GM10248 (cell line): Measurements from ENCODE around the gene PITX2.

ENCODE experiments used
- CTCF ChIA-PET: fragments of 300-600 bp; sonication (Branson Sonifier 250); formaldehyde crosslinking; extraction: SDS; loops from one replicate; lab custom pipeline; 2021; ENCODE audit warnings: antibody characterized with exemption; lab: Yijun Ruan, JAX
- POLR2A ChIA-PET: fragments of 350-650 bp; sonication (Branson Sonifier 250); formaldehyde crosslinking; extraction: SDS; loops from one replicate; lab custom pipeline; 2020; ENCODE audit warnings: antibody characterized with exemption; lab: Yijun Ruan, JAX
- DNase-seq: peaks from one replicate; pipeline ENCODE4 v3.0.0; 2012; ENCODE audit errors: extremely low spot score
- TF ChIP-seq, protein P1 (sequence below): IDR thresholded peaks from 2 replicates; pipeline ENCODE4 v1.5.1; 2012; ENCODE audit warnings: mild to moderate bottlenecking, low read depth; ENCODE audit errors: extremely low read depth, missing control alignments, control extremely low read depth

PITX2 gene

GRCh38 chr4:110622841-110623717, at the start of gene PITX2:
Gene PITX2, minus strand, starts transcription at chr4:110623077. Its CDS starts 617 bp downstream, at chr4:110622460.
- TF ChIP-seq, protein P1, sequence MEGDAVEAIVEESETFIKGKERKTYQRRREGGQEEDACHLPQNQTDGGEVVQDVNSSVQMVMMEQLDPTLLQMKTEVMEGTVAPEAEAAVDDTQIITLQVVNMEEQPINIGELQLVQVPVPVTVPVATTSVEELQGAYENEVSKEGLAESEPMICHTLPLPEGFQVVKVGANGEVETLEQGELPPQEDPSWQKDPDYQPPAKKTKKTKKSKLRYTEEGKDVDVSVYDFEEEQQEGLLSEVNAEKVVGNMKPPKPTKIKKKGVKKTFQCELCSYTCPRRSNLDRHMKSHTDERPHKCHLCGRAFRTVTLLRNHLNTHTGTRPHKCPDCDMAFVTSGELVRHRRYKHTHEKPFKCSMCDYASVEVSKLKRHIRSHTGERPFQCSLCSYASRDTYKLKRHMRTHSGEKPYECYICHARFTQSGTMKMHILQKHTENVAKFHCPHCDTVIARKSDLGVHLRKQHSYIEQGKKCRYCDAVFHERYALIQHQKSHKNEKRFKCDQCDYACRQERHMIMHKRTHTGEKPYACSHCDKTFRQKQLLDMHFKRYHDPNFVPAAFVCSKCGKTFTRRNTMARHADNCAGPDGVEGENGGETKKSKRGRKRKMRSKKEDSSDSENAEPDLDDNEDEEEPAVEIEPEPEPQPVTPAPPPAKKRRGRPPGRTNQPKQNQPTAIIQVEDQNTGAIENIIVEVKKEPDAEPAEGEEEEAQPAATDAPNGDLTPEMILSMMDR, result no peak
- CTCF ChIA-PET, result interaction anchor here (1.0 to 1.5 kb wide), 2 partner anchors 11 to 14 kb away, joined by 3 to 6 read pairs; no protein-coding TSS in a partner anchor
- POLR2A ChIA-PET, result no interaction called here
- peak; percentile 82 for DNase-seq

GRCh38 chr4:110671679-110672078, 48.8 kb upstream of the PITX2 start:
- DNase-seq, result no peak
- ChIA-PET POLR2A (no interaction called here), CTCF (no interaction called here)
- TF ChIP-seq, protein P1, result no peak

- POLR2A ChIA-PET, result no interaction called here
- CTCF ChIA-PET, result interaction anchor here (1.2 kb wide), 1 partner anchor 12 kb away, joined by 3 read pairs; no protein-coding TSS in a partner anchor
- no peak for DNase-seq
- TF ChIP-seq, protein P1, result no peak
Observed at GRCh38 chr4:110669663-110670062, 46.8 kb upstream of the PITX2 start.

DNA sequence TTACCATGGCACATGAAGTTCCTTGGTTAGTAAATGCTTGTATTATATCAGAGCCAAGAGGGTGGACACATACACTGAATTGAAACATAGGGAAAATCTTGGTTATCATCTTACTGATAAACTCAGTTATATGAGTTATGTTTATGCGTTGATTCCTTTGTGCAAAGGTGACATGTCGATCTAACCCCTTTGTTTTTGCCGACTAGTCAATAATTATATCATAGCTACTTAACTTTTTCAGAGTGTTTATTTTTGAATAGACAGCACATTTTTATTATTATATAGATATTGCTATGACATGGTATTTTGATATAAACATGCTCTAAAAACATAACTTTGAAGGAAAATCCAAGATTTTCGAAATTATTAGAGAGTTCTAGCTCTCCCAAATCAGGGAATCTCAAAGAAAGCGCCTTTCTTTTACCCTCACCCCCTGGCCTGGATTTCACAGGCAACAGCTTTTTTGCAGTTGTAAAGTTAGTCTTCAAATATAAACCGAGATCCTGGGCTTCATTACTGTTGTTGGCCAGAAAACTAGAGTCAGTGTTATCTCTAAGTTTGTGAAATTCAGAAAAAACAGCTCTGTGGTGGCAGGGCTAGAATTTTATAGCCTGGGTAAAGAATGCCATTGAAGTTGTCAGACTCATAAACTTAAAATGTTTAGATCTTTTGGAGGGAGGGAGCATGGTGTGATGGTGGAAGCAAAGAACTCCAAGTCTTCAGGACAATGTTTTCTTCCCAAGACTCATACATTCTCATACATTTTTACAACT, 45.8 kb upstream of the PITX2 start:
- DNase-seq, result no peak
- ChIA-PET POLR2A (no interaction called here), CTCF (interaction anchor here (2.5 kb wide), 1 partner anchor 10 kb away, joined by 9 read pairs; no protein-coding TSS in a partner anchor)
- TF ChIP-seq, protein P1, result no peak

DNA sequence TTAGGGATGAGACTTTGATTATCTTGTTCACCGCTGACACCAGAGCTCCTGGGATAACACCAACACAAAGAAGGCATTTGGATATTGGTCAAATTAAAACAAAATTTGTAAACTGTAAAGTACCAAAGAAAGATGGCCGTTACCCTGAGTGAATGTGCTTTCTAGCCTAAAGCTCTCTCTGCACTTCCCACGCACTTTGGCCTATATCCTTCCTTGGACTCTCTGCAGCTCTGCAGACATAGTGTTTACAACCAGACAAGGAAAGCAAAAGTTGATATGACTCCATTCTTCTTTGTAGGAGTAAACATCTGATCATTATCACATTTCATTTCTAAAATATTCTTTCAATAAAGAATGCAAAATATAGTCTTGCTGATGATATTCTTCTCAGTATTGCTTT, 44.8 kb upstream of the PITX2 start:
- ChIA-PET POLR2A (no interaction called here), CTCF (interaction anchor here (1.1 to 2.5 kb wide), 3 partner anchors 9 to 262 kb away, joined by 3 to 9 read pairs (median 4); no protein-coding TSS in a partner anchor)
- no peak for DNase-seq
- TF ChIP-seq, protein P1, result no peak

- ChIA-PET POLR2A (no interaction called here), CTCF (interaction anchor here (1.0 to 1.9 kb wide), 2 partner anchors 17 to 62 kb away, joined by 3 to 4 read pairs; no protein-coding TSS in a partner anchor)
Observed at GRCh38 chr4:110666030-110666429, 43.2 kb upstream of the PITX2 start.

More at GRCh38 chr4:110666030-110666429, 43.2 kb upstream of the PITX2 start:
- no peak for DNase-seq
- TF ChIP-seq, protein P1, result no peak
